GM23248 (cell line): ENCODE data around the gene CEP63. TPM values are rescaled to one million over a fixed set of nuclear protein-coding genes. Genes with fewer than 3 reads are reported as not detected.

Source experiments
- DNase-seq: peaks from one replicate; pipeline ENCODE4 v3.0.0-alpha.2; 2015
- H2AFZ ChIP-seq: fragments of 200-600 bp; sonication (generic); 2 replicates; pipeline ENCODE4 v1.6.1; 2016; ENCODE audit warnings: antibody characterized with exemption
- H3F3A ChIP-seq: fragments of 200-600 bp; sonication (generic); 2 replicates; pipeline ENCODE4 v1.6.1; 2016; ENCODE audit warnings: mild to moderate bottlenecking, antibody characterized with exemption, mixed run types; ENCODE audit not compliant: insufficient read depth
- H3K27ac ChIP-seq: fragments of 200-600 bp; sonication (generic); 2 replicates; pipeline ENCODE4 v1.5.1; 2016; ENCODE audit warnings: mild to moderate bottlenecking
- H3K27me3 ChIP-seq: fragments of 200-600 bp; sonication (generic); replicated peaks from 2 replicates; pipeline ENCODE4 v1.6.1; 2016; ENCODE audit warnings: mild to moderate bottlenecking; ENCODE audit not compliant: insufficient read depth
- H3K36me3 ChIP-seq: fragments of 200-600 bp; sonication (generic); 2 replicates; pipeline ENCODE4 v1.6.1; 2016; ENCODE audit warnings: low read depth, mild to moderate bottlenecking
- H3K4me1 ChIP-seq: fragments of 200-600 bp; sonication (generic); 2 replicates; pipeline ENCODE4 v1.6.1; 2016; ENCODE audit warnings: mild to moderate bottlenecking; ENCODE audit not compliant: insufficient read depth
- H3K4me2 ChIP-seq: fragments of 200-600 bp; sonication (generic); one replicate; pipeline ENCODE4 v1.6.1; 2016; ENCODE audit warnings: mild to moderate bottlenecking; ENCODE audit not compliant: unreplicated experiment
- H3K4me3 ChIP-seq: fragments of 200-600 bp; sonication (generic); 2 replicates; pipeline ENCODE4 v1.5.1; 2016; ENCODE audit warnings: mild to moderate bottlenecking
- H3K79me2 ChIP-seq: fragments of 200-600 bp; sonication (generic); 2 replicates; pipeline ENCODE4 v1.6.1; 2016; ENCODE audit warnings: mild to moderate bottlenecking; ENCODE audit not compliant: insufficient read depth
- H3K9ac ChIP-seq: fragments of 200-600 bp; sonication (generic); 2 replicates; pipeline ENCODE4 v1.6.1; 2016; ENCODE audit warnings: mild to moderate bottlenecking
- H3K9me2 ChIP-seq: fragments of 200-600 bp; sonication (generic); 2 replicates; pipeline ENCODE4 v1.6.1; 2016; ENCODE audit warnings: mixed run types, mild to moderate bottlenecking, moderate library complexity; ENCODE audit not compliant: insufficient read depth
- H3K9me3 ChIP-seq: fragments of 200-600 bp; sonication (generic); one replicate; pipeline ENCODE4 v1.6.1; 2017; ENCODE audit warnings: low read depth
- H4K20me1 ChIP-seq: fragments of 200-600 bp; sonication (generic); 2 replicates; pipeline ENCODE4 v1.6.0; 2016; ENCODE audit not compliant: insufficient read depth
- EZH2 ChIP-seq: fragments of 200-600 bp; sonication (generic); IDR thresholded peaks from 2 replicates; pipeline ENCODE4 v1.6.1; 2018; ENCODE audit warnings: antibody characterized with exemption, mild to moderate bottlenecking; ENCODE audit not compliant: insufficient read depth, poor library complexity, severe bottlenecking
- EZH2phosphoT487 ChIP-seq: fragments of 200-600 bp; sonication (generic); IDR thresholded peaks from 2 replicates; pipeline ENCODE4 v1.6.1; 2018; ENCODE audit warnings: antibody characterized with exemption, moderate library complexity, mild to moderate bottlenecking, low read depth; ENCODE audit not compliant: insufficient read depth
- WGBS, 2 experiments: methylation state at CpG; one replicate each; pipeline ENCODE4 v1.1.6; 2015 to 2017; ENCODE audit warnings: low lambda C conversion rate in 2 of 2, low coverage in 1 of 2; ENCODE audit errors: missing lambda C conversion rate in 2 of 2; 5-methylcytosine and 5-hydroxymethylcytosine counted together
- in situ Hi-C: fragments of 300-500 bp; cut with MboI; formaldehyde crosslinking; loops from 2 replicates; pipeline ENCODE4 v1.15.0; 2020
- polyA plus RNA-seq: library from polyadenylated mRNA; unstranded; fragments of >200 nt; fragmentation: Nextera tagmentation; extraction: Ambion mirVana; gene quantifications from 2 replicates; pipeline ENCODE4 v1.2.1, GENCODE V29; 2016
- total RNA-seq: library from RNA; depleted of rRNA; stranded (reverse); fragments of >200 nt; shearing (Covaris generic); gene quantifications from 2 replicates; pipeline ENCODE4 v1.2.3, GENCODE V29; 2014

CEP63 gene
- total and polyA plus RNA-seq, 2 experiments from 2014 or later = 21.0 to 29.7 TPM

DNA sequence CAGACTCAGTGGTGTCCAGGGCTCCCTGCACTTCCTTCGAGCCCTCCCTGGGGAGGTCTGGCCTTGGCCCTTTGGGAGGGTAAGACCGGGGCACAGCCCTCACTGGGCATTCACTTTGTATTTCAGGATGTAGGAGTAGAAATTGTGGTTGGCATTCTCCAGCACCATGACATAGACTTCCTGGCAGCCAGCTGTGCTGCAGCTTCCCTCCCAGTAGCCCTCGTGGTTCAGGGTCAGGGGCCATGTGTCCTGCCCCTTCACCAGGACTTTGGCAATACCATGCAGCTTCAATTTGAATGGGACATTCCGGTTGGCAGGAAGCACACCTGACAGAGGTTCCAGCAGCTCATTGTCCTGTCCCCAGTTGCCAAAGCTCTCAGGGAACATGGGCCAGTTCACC, 117.6 kb downstream of the CEP63 start:
- WGBS, 2 experiments = 55 to 61% methylated on average over 4 of the region's 4 CpGs
- in situ Hi-C loops = loop anchor here (10.0 to 25.0 kb wide), 3 partner anchors 141 to 1284 kb away; no protein-coding TSS in a partner anchor
- H3K4me3 ChIP-seq = no peak overlapping the region

GRCh38 chr3:134603956-134604355, 118.1 kb downstream of the CEP63 start:
- H3K9ac ChIP-seq = no peak overlapping the region
- H3K79me2 ChIP-seq = no peaks in the 10 kb centered on the region
- no peak overlapping the region for H3K27ac ChIP-seq
- H3F3A ChIP-seq = no peaks in the 10 kb centered on the region
- in situ Hi-C loops = loop anchor here (10.0 to 25.0 kb wide), 3 partner anchors 141 to 1283 kb away; no protein-coding TSS in a partner anchor
- TF ChIP-seq EZH2 (no peak), EZH2phosphoT487 (no peak)
- WGBS, 2 experiments = 85 to 87% methylated on average over 13 of the region's 13 CpGs
- H2AFZ ChIP-seq = no peak overlapping the region
- H3K9me2 ChIP-seq = no peaks in the 10 kb centered on the region
- H3K4me2 ChIP-seq = no peak overlapping the region
- H3K27me3 ChIP-seq = no peaks in the 10 kb centered on the region
- DNase-seq = no peak
- H3K36me3 ChIP-seq = no peaks in the 10 kb centered on the region
- H3K9me3 ChIP-seq = no peaks in the 10 kb centered on the region
- no peak overlapping the region for H3K4me3 ChIP-seq
- H4K20me1 ChIP-seq = no peaks in the 10 kb centered on the region
- H3K4me1 ChIP-seq = no peaks in the 10 kb centered on the region

More for the DNA sequence above, 117.6 kb downstream of the CEP63 start:
- Histone ChIP-seq H3K4me1 (no peaks in the 10 kb centered on the region), H4K20me1 (no peaks in the 10 kb centered on the region), H3F3A (no peaks in the 10 kb centered on the region), H3K79me2 (no peaks in the 10 kb centered on the region), H3K27me3 (no peaks in the 10 kb centered on the region), H3K9ac (no peak overlapping the region), H3K27ac (no peak overlapping the region), H3K4me2 (no peak overlapping the region), H3K36me3 (no peaks in the 10 kb centered on the region), H3K9me2 (no peaks in the 10 kb centered on the region), H3K9me3 (no peaks in the 10 kb centered on the region), H2AFZ (no peak overlapping the region)
- no peak for TF ChIP-seq EZH2
- DNase-seq = no peak

GRCh38 chr3:134605556-134605955, 119.7 kb downstream of the CEP63 start:
- no peaks in the 10 kb centered on the region for H3K4me1 ChIP-seq
- H3K4me3 ChIP-seq = no peak overlapping the region
- H3K27me3 ChIP-seq = no peaks in the 10 kb centered on the region
- in situ Hi-C loops = loop anchor here (10.0 to 25.0 kb wide), 3 partner anchors 139 to 1282 kb away; no protein-coding TSS in a partner anchor
- no peak overlapping the region for H3K4me2 ChIP-seq
- H3K9me2 ChIP-seq = no peaks in the 10 kb centered on the region
- TF ChIP-seq EZH2 (no peak), EZH2phosphoT487 (no peak)
- H3K79me2 ChIP-seq = no peaks in the 10 kb centered on the region
- H3K9me3 ChIP-seq = no peaks in the 10 kb centered on the region
- no peak for DNase-seq
- WGBS, 2 experiments = 66 to 81% methylated on average over 6 of the region's 6 CpGs
- no peak overlapping the region for H2AFZ ChIP-seq
- no peaks in the 10 kb centered on the region for H4K20me1 ChIP-seq
- H3F3A ChIP-seq = no peaks in the 10 kb centered on the region
- no peaks in the 10 kb centered on the region for H3K36me3 ChIP-seq
- H3K9ac ChIP-seq = no peak overlapping the region
- H3K27ac ChIP-seq = no peak overlapping the region

GRCh38 chr3:134606033-134607025, 120.5 kb downstream of the CEP63 start:
- Histone ChIP-seq H3K27me3 (no peaks in the 10 kb centered on the region), H3K27ac (no peak overlapping the region), H3K4me2 (no peak overlapping the region), H3F3A (no peaks in the 10 kb centered on the region), H4K20me1 (no peaks in the 10 kb centered on the region), H3K4me1 (no peaks in the 10 kb centered on the region), H3K4me3 (no peak overlapping the region), H3K79me2 (no peaks in the 10 kb centered on the region), H2AFZ (no peak overlapping the region), H3K9ac (no peak overlapping the region), H3K36me3 (no peaks in the 10 kb centered on the region), H3K9me3 (no peaks in the 10 kb centered on the region), H3K9me2 (no peaks in the 10 kb centered on the region)
- 58 to 61% methylated on average over 12 of the region's 12 CpGs for WGBS, 2 experiments
- in situ Hi-C loops = loop anchor here (10.0 to 25.0 kb wide), 3 partner anchors 138 to 1281 kb away; no protein-coding TSS in a partner anchor
- no peak for DNase-seq
- no peak for TF ChIP-seq EZH2
- no peak for TF ChIP-seq EZH2phosphoT487
